Hindlimb muscle (tissue), 1 donor: ENCODE results near the gene POGLUT3. TPM values are rescaled to one million over a fixed set of nuclear protein-coding genes. Genes with fewer than 3 reads are reported as not detected.
A peak's percentile ranks its signal among the peaks of the same experiment; 100 is the strongest.

Experiments used
- DNase-seq: peaks from one replicate; pipeline ENCODE4 v3.0.0-alpha.2; 2013
- polyA plus RNA-seq: library from polyadenylated mRNA; unstranded; fragments of 120-200 nt; gene quantifications from one replicate; pipeline ENCODE4 v1.2.1, GENCODE V29; 2013; ENCODE audit not compliant: insufficient read length

The POGLUT3 gene, protein sequence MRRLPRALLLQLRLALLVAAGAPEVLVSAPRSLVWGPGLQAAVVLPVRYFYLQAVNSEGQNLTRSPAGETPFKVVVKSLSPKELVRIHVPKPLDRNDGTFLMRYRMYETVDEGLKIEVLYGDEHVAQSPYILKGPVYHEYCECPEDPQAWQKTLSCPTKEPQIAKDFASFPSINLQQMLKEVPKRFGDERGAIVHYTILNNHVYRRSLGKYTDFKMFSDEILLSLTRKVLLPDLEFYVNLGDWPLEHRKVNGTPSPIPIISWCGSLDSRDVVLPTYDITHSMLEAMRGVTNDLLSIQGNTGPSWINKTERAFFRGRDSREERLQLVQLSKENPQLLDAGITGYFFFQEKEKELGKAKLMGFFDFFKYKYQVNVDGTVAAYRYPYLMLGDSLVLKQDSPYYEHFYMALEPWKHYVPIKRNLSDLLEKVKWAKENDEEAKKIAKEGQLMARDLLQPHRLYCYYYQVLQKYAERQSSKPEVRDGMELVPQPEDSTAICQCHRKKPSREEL
- polyA plus RNA-seq, result 36.3 TPM

DNA sequence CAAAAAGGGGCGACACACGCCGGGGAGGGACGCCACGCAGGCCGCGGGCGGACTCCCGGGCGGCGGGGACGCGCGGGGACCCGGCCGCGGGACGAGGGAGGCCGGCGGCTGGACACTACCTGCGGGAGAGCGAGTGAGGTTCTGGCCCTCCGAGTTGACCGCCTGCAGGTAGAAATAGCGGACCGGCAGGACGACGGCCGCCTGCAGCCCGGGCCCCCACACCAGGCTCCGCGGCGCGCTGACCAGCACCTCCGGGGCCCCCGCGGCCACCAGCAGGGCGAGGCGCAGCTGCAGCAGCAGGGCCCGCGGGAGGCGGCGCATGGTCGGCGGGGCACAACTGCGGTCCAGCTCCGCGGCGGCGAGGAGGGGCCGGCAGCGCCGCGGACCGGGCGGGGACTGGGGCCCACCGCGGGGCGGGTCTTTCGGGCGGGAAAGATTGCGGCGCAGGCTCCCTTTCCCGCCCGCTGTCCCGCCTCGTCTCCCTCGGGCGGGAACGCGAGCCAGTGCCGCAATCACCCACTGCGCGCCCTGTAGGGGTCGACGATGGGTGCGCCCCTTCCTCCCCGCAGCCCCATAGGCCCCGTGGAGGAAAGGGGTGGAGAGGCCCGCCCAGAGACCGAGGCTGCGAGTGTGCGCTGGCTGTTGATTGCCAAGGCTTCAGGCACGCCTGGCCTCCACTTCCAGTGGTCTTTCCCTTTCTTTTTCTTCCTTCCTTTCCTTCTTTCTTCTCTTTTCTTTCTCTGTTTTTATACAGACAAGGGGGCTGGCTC is at the start of gene POGLUT3:
TSS of gene POGLUT3 (minus strand) at position 339 of the 770 bp plus-strand sequence. CDS start at position 321, 18 bp downstream.
- DNase-seq, result peak; percentile 82

DNA sequence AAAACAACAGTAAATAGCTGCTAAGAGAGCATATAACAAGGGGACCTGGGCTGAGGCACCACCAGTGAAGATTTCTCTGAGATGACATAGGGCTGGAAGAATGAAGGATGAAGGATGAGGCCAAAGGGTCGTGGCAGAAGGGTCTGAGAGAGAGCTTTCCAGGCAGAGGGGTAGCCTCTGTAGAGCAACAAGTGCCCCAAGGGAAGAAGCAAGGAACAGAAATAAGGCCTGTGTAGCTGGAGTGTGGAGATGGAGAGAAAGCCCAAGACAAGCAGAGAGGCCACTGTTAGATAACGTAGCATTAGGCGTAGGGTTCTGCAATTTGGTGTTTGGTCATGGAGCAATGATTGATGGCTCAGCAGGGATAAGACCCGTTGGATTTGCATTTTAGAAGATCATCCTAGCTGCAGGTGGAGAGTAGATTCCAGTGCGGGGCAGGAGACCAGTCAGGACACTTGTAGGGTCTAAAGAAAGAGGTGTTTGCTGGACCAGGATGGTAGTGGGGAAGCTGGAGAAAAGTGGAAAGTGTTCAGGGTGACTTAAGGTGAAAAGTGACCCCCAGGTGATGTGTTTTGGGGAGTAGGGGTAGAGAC is 47.8 kb upstream of the POGLUT3 start:
- no peak for DNase-seq

DNA sequence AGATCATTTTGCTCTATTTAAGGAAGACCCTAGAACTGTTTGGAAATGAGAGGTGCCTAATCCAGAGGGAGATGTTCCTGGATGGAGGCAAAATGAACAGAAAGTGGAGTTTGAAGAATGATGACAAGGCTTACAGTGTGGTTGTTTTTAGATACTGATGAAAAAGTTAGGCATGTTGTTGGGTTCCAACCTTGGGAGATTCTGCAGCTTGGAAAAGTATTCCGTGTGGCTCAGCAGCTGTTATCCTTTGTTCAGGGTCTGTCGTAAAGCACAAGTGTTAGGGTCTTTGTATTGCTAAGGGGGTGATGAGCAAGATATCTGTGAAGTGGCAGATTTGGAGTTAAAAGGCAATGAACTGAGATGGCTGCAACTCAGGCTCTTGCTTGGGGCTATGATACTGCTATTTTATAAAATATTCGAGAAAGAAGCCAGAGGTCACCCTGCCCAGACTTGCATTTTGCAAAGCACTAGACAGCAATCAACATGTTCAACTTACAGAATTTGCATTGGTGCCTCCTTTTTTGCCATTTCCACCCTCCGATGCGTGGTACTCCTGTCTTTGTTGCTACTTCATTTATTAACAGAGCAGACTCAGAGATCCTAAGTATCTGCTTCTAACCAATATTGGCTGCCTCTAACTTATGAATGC is 45.3 kb upstream of the POGLUT3 start:
- no peak for DNase-seq

DNA sequence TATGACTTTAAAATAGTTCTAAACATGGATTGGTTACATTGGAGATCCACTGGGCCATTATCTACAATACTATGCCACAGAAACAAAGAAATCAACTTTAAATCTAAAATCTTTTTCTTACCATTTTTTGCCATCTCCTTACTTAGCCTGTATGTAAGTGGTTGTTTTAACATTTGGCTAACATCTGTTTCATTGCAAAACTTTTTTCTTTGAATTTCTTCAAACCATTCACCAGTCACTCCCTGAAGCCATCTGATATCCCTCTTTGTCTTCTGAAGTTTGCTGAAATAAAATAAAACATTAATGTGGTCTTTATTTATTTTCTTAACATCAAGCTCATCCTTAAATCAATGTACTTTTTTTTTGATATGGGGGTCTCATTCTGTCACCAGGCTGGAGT is 43.3 kb upstream of the POGLUT3 start:
- DNase-seq, result no peak

DNA sequence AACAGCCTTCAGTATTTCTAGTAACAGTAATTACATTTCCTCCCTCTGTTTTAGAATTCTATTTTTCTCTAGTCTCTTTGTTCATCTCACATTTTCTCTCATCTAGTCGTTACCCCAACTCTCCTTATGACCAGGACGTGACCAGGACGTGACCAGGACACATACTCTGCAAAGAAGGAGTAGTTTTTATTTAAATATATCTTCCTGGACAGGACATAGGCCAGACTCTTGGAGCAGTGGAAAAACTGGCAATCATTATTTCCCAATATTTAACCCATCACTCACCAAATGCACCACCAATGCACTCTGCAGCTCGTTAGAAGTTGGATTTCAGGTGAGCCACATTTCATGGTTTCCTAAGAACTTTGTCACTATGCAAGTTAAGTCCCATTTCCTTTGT is 40.3 kb upstream of the POGLUT3 start:
- DNase-seq, result no peak

DNA sequence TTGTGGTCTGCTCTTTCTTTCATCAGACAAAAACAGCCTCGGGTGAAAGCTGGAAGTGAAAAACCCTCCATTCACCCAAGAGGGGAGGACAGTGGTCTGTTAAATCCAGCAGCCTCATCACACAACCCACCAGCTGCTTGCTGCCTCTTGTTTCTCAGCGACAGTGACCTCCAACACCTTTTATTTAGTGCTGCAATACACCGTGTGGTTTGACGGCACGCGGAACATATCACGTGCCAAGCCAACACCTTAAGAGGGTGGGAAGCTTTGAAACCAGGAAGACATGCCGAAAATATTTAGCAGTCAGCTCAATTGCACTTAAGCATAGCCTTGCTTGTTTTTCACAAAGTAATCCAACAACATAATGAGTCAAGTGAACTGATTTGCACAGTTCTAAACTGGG is 39.8 kb upstream of the POGLUT3 start:
- no peak for DNase-seq

DNA sequence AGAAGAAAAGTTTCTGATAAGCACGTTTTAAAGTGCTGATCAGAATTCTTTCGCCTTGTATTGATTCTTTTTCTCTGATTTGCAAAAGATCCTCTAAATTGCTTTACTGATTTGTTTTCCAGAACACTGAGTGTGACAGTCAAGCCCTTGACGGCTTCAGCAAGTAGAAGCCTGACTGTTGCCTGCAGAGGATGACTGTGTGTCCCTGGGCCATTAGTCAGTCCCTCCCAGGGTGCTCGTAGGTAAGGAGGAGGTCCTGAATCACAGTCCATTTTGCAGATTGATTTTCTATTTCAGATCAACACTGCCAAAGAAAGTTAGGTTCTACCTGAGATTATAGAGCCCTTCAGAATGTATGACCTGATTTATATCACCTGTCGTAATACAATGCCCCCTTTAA is 38.6 kb upstream of the POGLUT3 start:
- DNase-seq, result no peak

DNA sequence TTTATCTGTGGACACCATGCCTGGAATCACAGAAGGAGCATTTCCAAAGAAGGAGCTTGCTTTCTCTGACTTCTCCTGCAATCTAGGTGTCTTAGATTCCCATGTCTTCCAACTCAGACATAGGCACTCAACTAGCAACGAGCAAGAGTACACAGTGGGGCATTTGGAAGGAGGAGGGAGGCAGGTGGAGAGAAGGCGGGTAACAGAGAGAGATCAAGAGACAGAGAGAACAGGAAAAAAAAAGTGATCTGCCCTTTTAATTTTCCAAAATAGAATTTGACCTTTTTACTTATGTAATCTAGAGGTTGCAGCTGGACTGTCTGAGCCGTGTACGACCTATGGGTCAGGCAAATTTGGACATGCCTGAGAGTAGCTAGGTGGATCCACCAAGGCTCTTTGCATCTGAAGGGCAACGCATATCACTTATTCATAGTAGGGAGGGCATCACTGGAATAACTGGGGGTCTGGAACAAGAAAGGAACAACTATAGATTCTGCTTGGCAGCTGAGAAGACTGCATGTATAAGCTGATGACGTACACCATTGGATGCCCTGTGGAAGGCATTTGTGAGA is 37.3 kb upstream of the POGLUT3 start:
- DNase-seq, result no peak

DNA sequence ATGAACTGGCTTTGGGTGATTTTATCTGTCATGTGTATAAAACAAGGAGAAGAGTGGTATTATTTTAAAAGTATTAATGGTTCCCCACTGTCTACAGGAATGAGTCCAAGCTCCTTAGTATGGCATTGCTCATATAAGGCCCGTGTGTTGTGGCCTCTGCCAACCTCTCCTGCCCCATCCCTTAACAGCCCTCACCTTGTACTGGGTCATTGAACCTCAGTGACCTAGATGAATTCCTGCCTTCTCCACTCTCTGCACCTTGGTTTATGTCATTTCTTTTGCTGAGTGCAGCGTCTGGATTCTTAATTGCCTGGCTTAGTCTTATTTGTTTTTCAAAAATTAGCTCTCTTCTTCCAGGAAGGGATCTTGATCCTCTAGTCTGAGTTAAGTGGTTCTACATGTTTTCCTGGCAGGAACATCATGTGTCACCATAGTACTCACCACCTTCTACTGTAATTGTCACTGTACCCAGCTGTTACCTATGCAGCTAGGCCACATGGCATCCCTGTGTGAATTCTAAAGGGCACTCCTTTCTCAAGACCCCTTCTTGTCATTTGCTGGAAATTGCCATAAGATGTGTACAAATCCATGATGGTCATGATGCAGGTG is 36.2 kb upstream of the POGLUT3 start:
- DNase-seq, result no peak

DNA sequence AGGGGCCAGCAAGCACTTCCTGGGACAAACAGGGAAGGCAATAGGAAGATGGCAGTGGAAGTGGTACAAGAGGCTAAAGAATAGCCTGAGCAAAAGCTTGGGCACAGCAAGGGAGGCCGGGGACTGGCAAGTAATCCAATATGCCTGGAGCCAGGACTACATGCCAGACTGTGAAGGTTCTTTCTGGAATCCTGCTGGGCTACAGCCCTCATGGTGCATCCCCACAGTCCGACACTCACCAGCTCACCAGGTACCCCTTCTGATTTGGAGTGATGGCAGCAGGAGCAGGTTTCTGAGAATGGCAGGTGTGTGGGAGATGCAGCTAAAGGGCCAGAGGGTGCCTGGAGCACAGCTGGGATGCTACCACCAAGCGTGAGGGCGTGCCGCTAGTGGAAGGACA is 32.2 kb upstream of the POGLUT3 start:
- DNase-seq, result no peak

DNA sequence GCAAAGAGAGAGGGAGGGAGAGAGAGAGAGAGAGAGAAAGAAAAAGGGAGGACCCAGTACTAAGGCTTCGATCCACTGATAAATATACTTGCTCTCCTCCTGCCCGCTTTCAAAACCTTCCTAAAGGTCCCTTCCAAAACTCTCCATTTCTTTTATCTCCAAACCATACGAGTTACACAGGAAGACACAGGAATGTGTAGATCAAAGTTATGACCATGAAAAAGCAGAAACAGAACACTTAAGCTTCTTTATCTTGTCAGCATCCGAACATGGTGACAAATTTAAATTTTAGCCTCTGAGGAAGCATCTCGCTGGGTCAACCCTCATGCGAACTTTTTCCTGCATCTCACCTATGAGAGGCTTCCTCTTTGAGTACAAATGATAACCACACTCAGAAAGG is 29.2 kb upstream of the POGLUT3 start:
- DNase-seq, result no peak

DNA sequence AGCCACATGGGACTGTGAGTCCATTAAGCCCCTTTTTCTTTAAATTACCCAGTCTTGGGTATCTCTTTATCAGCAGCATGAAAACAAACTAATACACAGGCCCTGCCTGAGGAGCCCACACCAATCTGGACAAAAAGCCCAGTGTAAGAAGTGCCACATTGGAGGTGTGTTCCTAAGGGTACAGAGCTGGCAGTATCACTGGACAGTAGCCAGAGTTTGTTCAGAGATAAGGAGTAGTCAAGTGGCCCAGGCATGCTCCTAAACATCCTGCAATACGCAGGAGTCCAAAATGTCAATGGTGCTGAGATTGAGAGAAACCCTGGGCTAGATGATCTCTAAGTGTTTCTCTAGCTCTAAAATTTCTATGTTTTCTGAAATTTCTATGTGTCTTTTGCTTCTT is 27.0 kb upstream of the POGLUT3 start:
- DNase-seq, result no peak

DNA sequence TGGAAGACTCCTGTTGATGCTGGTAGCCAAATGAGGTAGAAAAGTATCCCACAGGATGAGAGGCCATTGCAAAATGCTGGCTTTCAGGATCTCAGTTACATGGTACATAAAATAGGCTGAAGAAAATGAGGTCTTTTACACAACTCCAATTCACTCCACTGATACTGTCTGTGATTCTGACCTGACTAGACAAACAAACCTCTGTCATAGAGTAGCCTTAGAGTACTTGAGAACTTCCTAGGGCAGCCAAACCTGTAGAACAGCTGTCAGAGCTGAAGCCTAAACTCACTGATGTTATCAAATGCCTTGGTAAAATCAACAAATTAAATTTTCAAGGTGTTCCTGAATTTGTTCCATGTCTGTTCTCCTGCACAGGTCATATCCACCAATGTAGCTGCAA is 26.2 kb upstream of the POGLUT3 start:
- DNase-seq, result no peak

DNA sequence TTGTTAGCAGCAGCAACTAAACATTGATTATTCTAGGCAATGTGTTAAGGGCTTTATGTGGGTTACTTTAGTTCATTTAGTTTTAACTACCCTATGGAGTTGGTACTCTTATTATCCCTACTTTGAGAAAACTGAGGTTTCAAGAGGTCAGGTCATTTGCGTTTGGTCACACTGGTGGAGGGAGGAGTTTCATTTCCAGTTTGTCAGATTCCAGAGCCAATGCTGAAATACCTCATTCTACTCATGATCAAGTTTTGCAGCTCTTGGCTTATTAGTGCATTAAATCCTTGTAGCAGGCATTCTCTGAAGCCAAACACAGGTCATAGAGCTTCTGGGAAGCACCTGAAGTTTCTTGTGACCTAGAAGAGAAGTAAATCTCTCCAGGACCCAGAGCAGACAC is 24.1 kb upstream of the POGLUT3 start:
- no peak for DNase-seq

DNA sequence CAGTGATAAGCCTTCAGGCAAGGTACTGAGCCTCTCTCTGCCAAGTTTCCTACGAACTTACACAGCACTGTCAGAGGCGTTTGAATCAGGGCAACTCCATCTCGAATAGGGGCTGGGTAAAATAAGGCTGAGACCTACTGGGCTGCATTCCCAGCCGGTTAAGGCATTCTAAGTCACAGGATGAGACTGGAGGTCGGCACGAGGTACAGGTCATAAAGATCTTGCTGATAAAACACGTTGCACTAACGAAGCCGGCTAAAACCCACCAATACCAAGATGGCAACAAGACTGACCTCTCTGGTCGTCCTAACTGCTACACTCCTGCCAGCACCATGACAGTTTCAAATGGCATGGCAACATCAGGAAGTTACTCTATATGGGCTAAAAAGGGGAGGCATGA is 20.4 kb upstream of the POGLUT3 start:
- no peak for DNase-seq

DNA sequence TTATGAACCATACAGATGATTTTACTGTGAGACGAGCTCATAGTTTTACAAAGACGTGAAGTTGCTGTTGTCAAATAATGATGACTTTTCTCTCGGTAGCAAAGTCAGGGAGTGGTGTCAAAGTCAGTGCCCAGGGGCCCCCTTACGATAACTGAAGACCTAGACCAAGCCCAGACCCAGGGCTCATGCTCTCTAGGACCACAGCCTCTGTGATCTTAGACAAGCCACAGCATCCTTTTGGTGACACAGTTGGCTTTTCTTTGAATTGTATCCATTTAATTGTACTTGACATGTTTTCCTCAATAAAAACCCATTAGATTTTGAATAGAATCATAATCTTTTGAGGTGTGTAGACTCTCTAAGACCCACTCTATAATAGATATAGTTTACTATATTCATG is 17.9 kb upstream of the POGLUT3 start:
- no peak for DNase-seq

DNA sequence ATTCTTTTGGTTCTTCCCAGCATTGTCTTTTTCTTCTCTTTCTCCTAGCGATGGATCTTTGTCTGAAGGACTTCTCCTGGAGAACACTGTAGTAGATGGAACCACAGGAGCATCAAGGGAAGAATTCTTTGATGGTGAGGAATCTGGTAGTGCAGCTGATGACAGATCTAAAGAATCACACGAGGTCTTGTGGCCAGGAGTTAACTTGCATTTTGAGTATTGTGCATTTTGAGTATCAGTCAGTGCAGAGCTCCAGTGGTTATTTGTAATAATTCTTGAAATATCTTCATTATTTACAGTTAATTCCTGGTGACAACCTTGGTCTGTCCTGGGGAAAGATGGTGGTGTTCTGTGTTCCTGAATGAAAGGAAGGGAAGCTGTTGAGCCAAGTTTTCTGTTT is 14.5 kb upstream of the POGLUT3 start:
- no peak for DNase-seq

DNA sequence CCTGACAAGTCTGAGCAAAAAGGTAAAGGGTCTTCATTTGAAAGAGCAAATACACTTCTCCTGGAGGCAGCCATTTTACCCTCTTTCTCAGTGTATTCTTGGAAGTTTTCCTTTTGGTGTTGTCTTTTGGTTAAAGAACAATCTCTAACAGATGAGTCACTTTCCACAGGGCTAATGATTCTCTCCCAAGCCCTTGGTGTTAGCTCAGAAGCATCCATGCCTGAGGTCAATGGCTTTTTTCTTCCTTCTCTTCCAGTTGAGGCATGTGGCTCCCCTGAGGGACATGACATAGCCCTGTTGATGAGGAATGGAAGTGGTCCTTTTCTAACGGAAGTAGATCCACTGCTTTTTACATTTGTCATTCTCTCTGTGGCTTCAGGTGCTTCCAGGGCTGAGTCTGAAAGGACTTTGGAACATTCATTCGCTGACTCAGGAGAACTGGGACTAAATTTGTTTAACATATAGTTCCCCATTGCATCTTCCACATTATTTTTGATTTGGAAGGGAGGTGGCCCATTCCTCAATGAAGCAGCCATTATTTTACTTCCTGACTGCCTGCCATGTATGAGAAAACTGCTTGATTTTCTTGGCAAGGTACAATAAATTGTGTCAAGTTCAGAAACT is 13.8 kb upstream of the POGLUT3 start:
- no peak for DNase-seq

DNA sequence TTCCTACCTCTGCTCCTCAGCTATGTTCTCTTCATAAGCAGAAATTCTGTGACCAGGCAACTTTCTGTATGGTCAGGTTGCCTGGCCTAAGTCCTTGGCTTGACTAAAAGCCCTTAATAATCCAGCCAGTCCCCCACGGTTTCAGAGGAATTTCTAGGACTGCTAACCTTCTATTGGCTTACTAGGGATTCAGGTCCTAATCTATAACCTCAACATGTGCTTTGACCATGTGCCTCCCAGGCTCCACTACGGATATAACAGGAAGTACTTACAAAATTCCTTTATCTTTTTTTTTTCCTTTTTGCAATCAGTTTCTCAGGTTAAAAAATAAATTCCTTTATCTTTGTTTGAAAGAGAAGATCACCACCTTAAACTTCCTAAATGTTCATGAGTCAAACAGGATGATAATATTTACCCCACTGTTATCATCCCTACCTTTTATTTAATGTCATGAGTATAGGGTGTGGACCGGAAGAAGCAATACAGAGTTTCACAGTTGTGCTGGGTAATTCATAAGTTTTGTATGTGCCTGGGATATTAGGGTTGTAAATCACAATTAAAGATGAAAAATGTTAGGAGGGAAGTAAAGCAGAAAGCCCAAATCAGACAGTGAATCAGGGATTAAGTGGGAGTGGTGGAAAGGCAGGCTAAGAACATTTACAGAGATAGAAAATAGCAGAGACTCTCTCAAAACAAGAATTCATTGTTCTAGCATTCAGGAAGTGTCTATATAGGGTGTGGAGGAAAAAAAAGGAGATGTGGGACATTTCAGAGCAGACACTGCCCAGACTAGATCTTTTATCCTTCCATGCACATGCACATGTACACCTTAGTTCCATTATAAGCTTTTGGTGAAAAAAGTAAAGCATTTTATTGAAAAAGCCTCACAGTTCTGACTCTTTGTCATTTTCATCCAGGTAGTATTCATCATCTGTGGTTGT is 10.7 kb upstream of the POGLUT3 start:
- no peak for DNase-seq

DNA sequence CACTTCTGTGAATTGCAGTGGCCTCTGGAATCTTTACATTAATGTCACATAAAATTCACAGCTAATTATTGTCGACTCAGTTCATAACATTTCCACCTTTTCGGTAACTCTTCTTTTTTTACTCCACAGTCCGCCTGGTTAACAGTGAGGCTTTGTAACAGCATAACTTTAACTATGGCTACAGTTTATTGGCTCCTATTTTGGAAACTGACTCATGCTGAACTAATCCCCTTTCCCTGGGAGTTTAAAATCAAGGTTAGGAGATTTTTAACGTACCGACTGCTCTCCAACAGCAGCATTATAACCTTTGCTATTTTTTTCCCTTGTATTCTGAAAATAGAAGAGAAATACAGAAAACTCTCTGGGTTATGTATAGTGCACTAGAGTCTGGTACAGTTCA is 3.2 kb upstream of the POGLUT3 start:
- no peak for DNase-seq
